GM12891 (cell line): ENCODE measurements around the gene POR.

Experiments used
- DNase-seq: peaks from one replicate; pipeline ENCODE4 v3.0.0; 2011; ENCODE audit warnings: low spot score; ENCODE audit not compliant: insufficient read length
- FAIRE-seq: peaks from 2 replicates; lab custom pipeline; 2011; peaks lifted over from hg19 to GRCh38; lab: Jason Lieb, UNC
- PAX5 ChIP-seq: IDR thresholded peaks from 2 replicates; pipeline ENCODE4 v1.6.1; 2011; ENCODE audit warnings: low read length, moderate library complexity, mild to moderate bottlenecking; ENCODE audit not compliant: insufficient read depth, severe bottlenecking
- POLR2A ChIP-seq: IDR thresholded peaks from 2 replicates; pipeline ENCODE4 v1.6.1; 2011; ENCODE audit warnings: low read depth, low read length, control low read depth
- POLR2AphosphoS5 ChIP-seq: IDR thresholded peaks from 2 replicates; pipeline ENCODE4 v1.6.1; 2011; ENCODE audit warnings: low read depth, low read length, control low read depth
- POU2F2 ChIP-seq: IDR thresholded peaks from 2 replicates; pipeline ENCODE4 v1.6.1; 2011; ENCODE audit warnings: low read depth, mild to moderate bottlenecking, control low read depth, low read length, moderate library complexity
- SPI1 ChIP-seq: IDR thresholded peaks from 2 replicates; pipeline ENCODE4 v1.6.1; 2011; ENCODE audit warnings: low read depth, low read length, control low read depth
- TAF1 ChIP-seq: IDR thresholded peaks from 2 replicates; pipeline ENCODE4 v1.6.1; 2011; ENCODE audit warnings: low read depth, low read length, control low read depth

The POR gene

GRCh38 chr7:75951506-75951905 lies 36.6 kb downstream of the POR start:
- FAIRE-seq, result no peak
- TF ChIP-seq PAX5, result no peak
- TF ChIP-seq POLR2A, result no peak
- no peak for TF ChIP-seq POU2F2
- no peak for TF ChIP-seq POLR2AphosphoS5
- no peak for TF ChIP-seq TAF1
- TF ChIP-seq SPI1, result no peak
- no peak for DNase-seq

GRCh38 chr7:75953431-75953830 lies 38.5 kb downstream of the POR start:
- DNase-seq, result no peak
- TF ChIP-seq POLR2AphosphoS5 (no peak), TAF1 (no peak), POU2F2 (no peak), PAX5 (no peak), SPI1 (no peak), POLR2A (no peak)
- FAIRE-seq, result no peak

- no peak for FAIRE-seq
- no peak for DNase-seq
- no peak for TF ChIP-seq POLR2A
- TF ChIP-seq POLR2AphosphoS5, result no peak
- TF ChIP-seq SPI1, result no peak
- TF ChIP-seq POU2F2, result no peak
- no peak for TF ChIP-seq PAX5
- no peak for TF ChIP-seq TAF1
These were observed 39.0 kb downstream of the POR start for GRCh38 chr7:75953931-75954330.

GRCh38 chr7:75955331-75955955 lies 40.5 kb downstream of the POR start:
- FAIRE-seq, result no peak
- no peak for TF ChIP-seq POLR2AphosphoS5
- TF ChIP-seq SPI1, result no peak
- TF ChIP-seq TAF1, result no peak
- no peak for TF ChIP-seq POU2F2
- no peak for TF ChIP-seq POLR2A
- no peak for TF ChIP-seq PAX5
- DNase-seq, result no peak

- DNase-seq (no peak), FAIRE-seq (no peak)
- TF ChIP-seq POLR2AphosphoS5, result no peak
- no peak for TF ChIP-seq POU2F2
- no peak for TF ChIP-seq POLR2A
- no peak for TF ChIP-seq SPI1
- TF ChIP-seq TAF1, result no peak
- no peak for TF ChIP-seq PAX5
These were observed 42.2 kb downstream of the POR start for GRCh38 chr7:75957021-75957736.

GRCh38 chr7:75958802-75959543 lies 44.0 kb downstream of the POR start:
- DNase-seq, result no peak
- FAIRE-seq, result no peak

GRCh38 chr7:75960372-75960771 lies 45.4 kb downstream of the POR start:
- FAIRE-seq (no peak), DNase-seq (no peak)
- TF ChIP-seq PAX5 (no peak), POLR2A (no peak), POLR2AphosphoS5 (no peak), SPI1 (no peak), TAF1 (no peak)

More at GRCh38 chr7:75958802-75959543, 44.0 kb downstream of the POR start:
- no peak for TF ChIP-seq POLR2A
- TF ChIP-seq PAX5, result no peak
- no peak for TF ChIP-seq POU2F2
- TF ChIP-seq SPI1, result no peak
- TF ChIP-seq TAF1, result no peak
- no peak for TF ChIP-seq POLR2AphosphoS5

GRCh38 chr7:75961218-75961617 lies 46.3 kb downstream of the POR start:
- TF ChIP-seq SPI1 (no peak), TAF1 (no peak), POLR2AphosphoS5 (no peak), POU2F2 (no peak), PAX5 (no peak), POLR2A (no peak)
- FAIRE-seq (no peak), DNase-seq (no peak)

GRCh38 chr7:75962607-75963380 lies 47.8 kb downstream of the POR start:
- DNase-seq (no peak), FAIRE-seq (no peak)
- TF ChIP-seq SPI1 (no peak), POLR2A (no peak), PAX5 (no peak)
